HCT116 (cell line): Measurements from ENCODE around the gene FAR2. TPM values are rescaled to one million over a fixed set of nuclear protein-coding genes. Genes with fewer than 3 reads are reported as not detected.

Experiments
- ATAC-seq: fragments of 200-7000 bp; cut with Tn5 transposase; 2 replicates; pipeline ENCODE4 v1.9.1; 2020; ENCODE audit warnings: mild to moderate bottlenecking, moderate library complexity
- BruUV-seq: library from RNA; stranded (reverse); fragments of 400-500 nt; replicated peaks from 2 replicates; lab custom pipeline; 2021; lab: Mats Ljungman, UMichigan
- CTCF ChIA-PET: fragments of 300-600 bp; sonication (Branson Sonifier 250); formaldehyde crosslinking; loops from one replicate; lab custom pipeline; 2021; ENCODE audit warnings: antibody characterized with exemption; lab: Charles Lee
- POLR2A ChIA-PET: fragments of 300-600, 350-600 bp; sonication (Branson Sonifier 250); formaldehyde crosslinking; loops from one replicate; lab custom pipeline; 2021; ENCODE audit warnings: antibody characterized with exemption; lab: Charles Lee
- RAD21 ChIA-PET, 2 experiments: fragments of 300-600 bp; sonication (Branson Sonifier 250); formaldehyde crosslinking; loops; one replicate each; lab custom pipeline; 2023; ENCODE audit warnings: low total read pairs in 2 of 2; ENCODE audit not compliant: uncharacterized antibody in 2 of 2, unreplicated experiment in 2 of 2, low non-redundant PET in 1 of 2; lab: Charles Lee
- DNase-seq: peaks from one replicate; pipeline ENCODE4 v3.0.0-alpha.2; 2010; ENCODE audit warnings: low read depth, low spot score
- H2AFZ ChIP-seq: fragments of 200-600 bp; shearing (Covaris generic), sonication (generic); 2 replicates; pipeline ENCODE4 v1.6.1; 2017; ENCODE audit warnings: low read depth, mixed run types, mixed read lengths, antibody characterized with exemption, low read length; ENCODE audit not compliant: poor library complexity, severe bottlenecking
- H3K27ac ChIP-seq: 2 replicates; pipeline ENCODE4 v1.5.1; 2012; ENCODE audit warnings: low read depth, low read length
- H3K27me3 ChIP-seq: fragments of 200-600 bp; sonication (generic); 2 replicates; pipeline ENCODE4 v1.6.1; 2016; ENCODE audit warnings: mixed run types, low read length, mixed read lengths; ENCODE audit not compliant: insufficient read depth
- H3K36me3 ChIP-seq, 2 experiments: fragments of 200-500 bp in 1 of 2; fragments of 200-600 bp in 1 of 2; sonication (Bioruptor generic) in 1 of 2; sonication (generic) in 1 of 2; 2 replicates each; pipeline versions ENCODE4 v1.5.1 to v1.6.1; 2014 to 2016; ENCODE audit warnings: low read length in 2 of 2, inconsistent platforms in 1 of 2, mixed read lengths in 1 of 2, mixed run types in 1 of 2; ENCODE audit not compliant: insufficient read depth in 2 of 2, control insufficient read depth in 1 of 2
- H3K4me1 ChIP-seq, 2 experiments: fragments of 200-600 bp in 1 of 2; sonication (generic) in 1 of 2; 2 replicates each; pipeline versions ENCODE4 v1.5.1 to v1.6.1; 2012 to 2017; ENCODE audit warnings: low read length in 2 of 2, inconsistent platforms in 1 of 2, mild to moderate bottlenecking in 1 of 2, mixed read lengths in 1 of 2, mixed run types in 1 of 2, moderate library complexity in 1 of 2; ENCODE audit not compliant: insufficient read depth in 2 of 2, control insufficient read depth in 1 of 2
- H3K4me2 ChIP-seq: fragments of 200-600 bp; sonication (generic); 2 replicates; pipeline ENCODE4 v1.6.1; 2017; ENCODE audit warnings: mixed run types, low read length, mixed read lengths
- H3K4me3 ChIP-seq, 2 experiments: fragments of 200-600 bp in 1 of 2; sonication (generic) in 1 of 2; replicated peaks in 1 of 2; 2 replicates each; pipeline ENCODE4 v1.5.1; 2011 to 2016; ENCODE audit warnings: low read length in 2 of 2, control low read depth in 1 of 2, low read depth in 1 of 2, mild to moderate bottlenecking in 1 of 2, mixed read lengths in 1 of 2, mixed run types in 1 of 2
- H3K79me2 ChIP-seq: fragments of 200-600 bp; sonication (generic); 2 replicates; pipeline ENCODE4 v1.6.1; 2017; ENCODE audit warnings: mild to moderate bottlenecking, mixed run types, low read length, moderate library complexity, mixed read lengths; ENCODE audit not compliant: insufficient read depth
- H3K9ac ChIP-seq: fragments of 200-600 bp; sonication (generic); 2 replicates; pipeline ENCODE4 v1.6.1; 2016; ENCODE audit warnings: low read length, mixed read lengths
- H3K9me2 ChIP-seq: fragments of 200-600 bp; sonication (generic), shearing (Covaris generic); 2 replicates; pipeline ENCODE4 v1.6.1; 2017; ENCODE audit warnings: mixed run types, mild to moderate bottlenecking, moderate library complexity; ENCODE audit not compliant: insufficient read depth
- H3K9me3 ChIP-seq, 2 experiments: fragments of 200-500 bp in 1 of 2; fragments of 200-600 bp in 1 of 2; sonication (Bioruptor generic) in 1 of 2; sonication (generic) in 1 of 2; 2 replicates each; pipeline ENCODE4 v1.6.1; 2014 to 2017; ENCODE audit warnings: low read length in 2 of 2, mixed read lengths in 2 of 2, inconsistent platforms in 1 of 2, low read depth in 1 of 2, mild to moderate bottlenecking in 1 of 2, mixed run types in 1 of 2, moderate library complexity in 1 of 2; ENCODE audit not compliant: control insufficient read depth in 1 of 2, insufficient read depth in 1 of 2
- H4K20me1 ChIP-seq: fragments of 200-600 bp; sonication (generic), shearing (Covaris generic); 2 replicates; pipeline ENCODE4 v1.6.1; 2017; ENCODE audit warnings: mixed run types, mild to moderate bottlenecking, moderate library complexity; ENCODE audit not compliant: insufficient read depth
- EGR1 ChIP-seq: IDR thresholded peaks from 2 replicates; pipeline ENCODE4 v1.6.1; 2012; ENCODE audit warnings: low read depth
- FOSL1 ChIP-seq: IDR thresholded peaks from 2 replicates; pipeline ENCODE4 v1.6.1; 2012; ENCODE audit warnings: low read depth
- MAX ChIP-seq: IDR thresholded peaks from 2 replicates; pipeline ENCODE4 v1.6.1; 2012
- POLR2AphosphoS5 ChIP-seq: IDR thresholded peaks from 2 replicates; pipeline ENCODE4 v1.6.1; 2011; ENCODE audit warnings: mild to moderate bottlenecking, low read depth, low read length, moderate library complexity
- SIN3A ChIP-seq: IDR thresholded peaks from 2 replicates; pipeline ENCODE4 v1.6.1; 2012; ENCODE audit warnings: low read depth
- SP1 ChIP-seq: IDR thresholded peaks from 2 replicates; pipeline ENCODE4 v1.6.1; 2012; ENCODE audit warnings: low read depth
- SRF ChIP-seq: IDR thresholded peaks from 2 replicates; pipeline ENCODE4 v1.6.1; 2012; ENCODE audit warnings: low read depth
- ZFX ChIP-seq: fragments of 450-650 bp; IDR thresholded peaks from 2 replicates; pipeline ENCODE4 v1.6.1; 2017
- intact Hi-C: fragments of 100-400 bp; cut with micrococcal nuclease; formaldehyde crosslinking; loops from 2 replicates; pipeline ENCODE4 v1.10.0; 2022
- total RNA-seq: library from RNA; stranded (reverse); gene quantifications from one replicate; pipeline ENCODE4 v1.2.1, GENCODE V29; 2021; ENCODE audit not compliant: unreplicated experiment

The FAR2 gene
- total RNA-seq, 1 experiment from 2014 or later, result 9.7 TPM

GRCh38 chr12:29150462-29150861 lies 1.4 kb downstream of the FAR2 start (continued):
- no peak for TF ChIP-seq MAX
- no peak for TF ChIP-seq EGR1
- TF ChIP-seq SRF, result no peak

GRCh38 chr12:29152223-29152868 lies 3.3 kb downstream of the FAR2 start:
- Histone ChIP-seq H3K4me1 (peaks cover 7 to 28% of the 10 kb centered on the region in 2 experiments), H3K4me2 (no peak overlapping the region), H3K9me2 (no peaks in the 10 kb centered on the region), H3K27ac (no peak overlapping the region), H3K79me2 (no peaks in the 10 kb centered on the region), H3K36me3 (no peaks in the 10 kb centered on the region), H3K27me3 (no peaks in the 10 kb centered on the region), H3K4me3 (no peak overlapping the region), H3K9ac (no peak overlapping the region), H4K20me1 (no peaks in the 10 kb centered on the region), H2AFZ (no peak overlapping the region), H3K9me3 (no peaks in the 10 kb centered on the region)
- ChIA-PET CTCF (no interaction called here), POLR2A (no interaction called here), RAD21 (no interaction called here)
- ATAC-seq (no peak), DNase-seq (no peak)
- no TSS peak for BruUV-seq
- TF ChIP-seq POLR2AphosphoS5, result no peak
- TF ChIP-seq SIN3A, result no peak
- no peak for TF ChIP-seq ZFX
- no peak for TF ChIP-seq MAX
- no peak for TF ChIP-seq FOSL1
- TF ChIP-seq EGR1, result no peak
- TF ChIP-seq SP1, result no peak
- intact Hi-C loops, result no loop called here
